Heart left ventricle (tissue), 16 donors: ENCODE data around the gene SPON2. TPM values are rescaled to one million over a fixed set of nuclear protein-coding genes. Genes with fewer than 3 reads are reported as not detected.

Experiments used
- ATAC-seq, 4 donors: fragments of 200-7000 bp; cut with Tn5 transposase; one replicate each; pipeline ENCODE4 v1.9.1; 2020 to 2022; ENCODE audit warnings: moderate library complexity in 4 of 4, mild to moderate bottlenecking in 3 of 4, moderate number of reproducible peaks in 1 of 4
- DNase-seq, 5 donors: peaks; one replicate each; pipeline ENCODE4 v3.0.0-alpha.2; 2020
- H3K27ac ChIP-seq, 12 donors: fragments of 200-600 bp; sonication (generic) in 4 of 12; one replicate each; pipeline versions ENCODE4 v1.5.0 to v1.8.0; 2016 to 2022; ENCODE audit warnings: mild to moderate bottlenecking in 2 of 12
- H3K27me3 ChIP-seq, 9 donors: fragments of 200-600 bp; sonication (generic) in 2 of 9; one replicate each; pipeline versions ENCODE4 v1.5.1 to v1.8.0; 2016 to 2022; ENCODE audit warnings: mild to moderate bottlenecking in 3 of 9
- H3K36me3 ChIP-seq, 9 donors: fragments of 200-600 bp; sonication (generic) in 2 of 9; one replicate each; pipeline versions ENCODE4 v1.5.0 to v1.8.0; 2018 to 2022; ENCODE audit warnings: mild to moderate bottlenecking in 2 of 9
- H3K4me1 ChIP-seq, 12 donors: fragments of 200-600 bp; sonication (generic) in 4 of 12; one replicate each; pipeline versions ENCODE4 v1.5.0 to v1.8.0; 2016 to 2022; ENCODE audit warnings: mild to moderate bottlenecking in 3 of 12
- H3K4me3 ChIP-seq, 12 donors: fragments of 200-600 bp; sonication (generic) in 4 of 12; one replicate each; pipeline versions ENCODE4 v1.5.0 to v1.8.0; 2017 to 2022; ENCODE audit warnings: mild to moderate bottlenecking in 9 of 12, moderate library complexity in 4 of 12
- H3K9me3 ChIP-seq, 12 donors: fragments of 200-600 bp; sonication (generic) in 4 of 12; one replicate each; pipeline versions ENCODE4 v1.5.0 to v1.8.0; 2016 to 2022; ENCODE audit warnings: mild to moderate bottlenecking in 1 of 12
- CTCF ChIP-seq, 12 donors: fragments of 200-600 bp; sonication (generic) in 4 of 12; IDR thresholded peaks; one replicate each; pipeline versions ENCODE4 v1.5.0 to v1.8.0; 2018 to 2022; ENCODE audit warnings: antibody characterized with exemption in 12 of 12, mild to moderate bottlenecking in 5 of 12
- POLR2A ChIP-seq, 2 donors: fragments of 450-650 bp; IDR thresholded peaks; one replicate each; pipeline ENCODE4 v1.6.1; 2017; ENCODE audit warnings: antibody characterized with exemption in 2 of 2, mild to moderate bottlenecking in 2 of 2, moderate library complexity in 2 of 2
- WGBS, 4 donors: extraction: QIAGEN DNeasy Blood & Tissue Kit in 2 of 4; methylation state at CpG; one replicate each; pipeline versions ENCODE4 v1.1.5 to v1.1.7; 2013 to 2018; 5-methylcytosine and 5-hydroxymethylcytosine counted together
- intact Hi-C, 10 donors: fragments of 100-400 bp; cut with DNase I; formaldehyde crosslinking; loops; one replicate each; pipeline versions ENCODE4 v1.11.1 to v1.14.2; 2022
- polyA plus RNA-seq, 2 donors: library from polyadenylated mRNA; stranded (reverse); fragments of 200-250 nt; gene quantifications; one replicate each; pipeline ENCODE4 v1.2.3, GENCODE V29; 2013
- total RNA-seq, 9 donors: library from RNA; depleted of rRNA in 2 of 9; stranded (reverse); fragments of >200 nt in 2 of 9; fragmentation: NEBNext Ultra II Directional in 3 of 9; extraction: Animal tissue kit (Norgen Biotek cat#: 25700) in 3 of 9; gene quantifications; one replicate each; pipeline versions ENCODE4 v1.1.0 to v1.2.4, GENCODE V29; 2016 to 2023
- donor health status: ischemic (EF 13 %, LVEDD 7.1; RV severe dilation, severe dysfunction).
- donor health status: healthy with polysubstance abuse.
- donor health status: DM: no; HTN: yes; CAD: no.
- donor health status: DM: no; HTN: no; CAD: no.
- donor health status: ischemic (EF 25% LVEDD 6.9; RV normal size, moderate dysfunction).
- donor health status: ischemic (EF 25% LVEDD 5.7; RV mildly dilated, moderate dysfunction).
- donor health status: healthy.
- donor health status: DM: yes; HTN: yes; CAD: no.
- donor health status: ischemic (EF 35%, LVEDD 5.7; RV mildly dilated, moderate dysfunction).
- donor health status: nonischemic (EF 11% LVEDD 7.7; RV severe dilation, severe dysfunction).
- donor health status: DM: yes; HTN: yes; CAD: no.
- donor health status: PGD.
- donor health status: ischemic (EF 29% LVEDD 5.4; RV normal size, mild dysfunction).
- donor health status: nonischemic (EF 23%, LVEDD 6.1; RV moderate dilation, normal function).

SPON2 gene
- total and polyA plus RNA-seq, 11 donors, result 7.8 to 36.3 (median 13.7) TPM

GRCh38 chr4:1213336-1213995, 41.1 kb upstream of the SPON2 start:
- H3K9me3 ChIP-seq, result no peaks in the 10 kb centered on the region
- H3K4me1 ChIP-seq, result peaks cover 5 to 68% (median 44%) of the 10 kb centered on the region in 12 donors
- peaks cover 7 to 76% (median 59%) of the 10 kb centered on the region in 9 donors for H3K36me3 ChIP-seq
- no peak for TF ChIP-seq POLR2A (IDR thresholded peaks at IDR 0.05)
- TF ChIP-seq CTCF (IDR thresholded peaks at IDR 0.05), result no peak
- ATAC-seq, result no peak
- DNase-seq, result peak in 2 of 5 donors; percentile 27 to 57
- WGBS, 4 donors, result 85 to 98% (median 87%) methylated on average over 6 to 20 of the region's 20 CpGs
- no peak overlapping the region for H3K27ac ChIP-seq
- H3K27me3 ChIP-seq, result no peaks in the 10 kb centered on the region
- intact Hi-C loops, result loop anchor here in 4 of 10 donors (5.0 kb wide), 3 partner anchors 34 to 46 kb away; partner anchors contain the start of genes SPON2 (in 2 of the 4) and CTBP1 (in 1 of the 4)
- no peak overlapping the region for H3K4me3 ChIP-seq

GRCh38 chr4:1212546-1213335, 40.4 kb upstream of the SPON2 start:
- WGBS, 4 donors, result 87 to 94% (median 91%) methylated on average over 7 to 20 of the region's 20 CpGs
- intact Hi-C loops, result loop anchor here in 4 of 10 donors (5.0 kb wide), 3 partner anchors 35 to 45 kb away; partner anchors contain the start of genes SPON2 (in 2 of the 4) and CTBP1 (in 1 of the 4)
- H3K4me3 ChIP-seq, result no peak overlapping the region
- peaks cover 7 to 69% (median 58%) of the 10 kb centered on the region in 9 donors for H3K36me3 ChIP-seq
- ATAC-seq (no peak), DNase-seq (peak in 3 of 5 donors; percentile 19 to 57 (median 27))
- H3K27ac ChIP-seq, result peak overlapping the region in 2 of 12 donors; percentile 12 to 66
- H3K4me1 ChIP-seq, result peaks cover 5 to 75% (median 51%) of the 10 kb centered on the region in 12 donors
- TF ChIP-seq CTCF (IDR thresholded peaks at IDR 0.05) (no peak), POLR2A (IDR thresholded peaks at IDR 0.05) (no peak)
- H3K27me3 ChIP-seq, result no peaks in the 10 kb centered on the region
- H3K9me3 ChIP-seq, result no peaks in the 10 kb centered on the region

- ATAC-seq, result no peak
- H3K9me3 ChIP-seq, result no peaks in the 10 kb centered on the region
- DNase-seq, result peak in 3 of 5 donors; percentile 17 to 59 (median 40)
- no peak overlapping the region for H3K4me3 ChIP-seq
- TF ChIP-seq POLR2A (IDR thresholded peaks at IDR 0.05) (no peak), CTCF (IDR thresholded peaks at IDR 0.05) (no peak)
- WGBS, 4 donors, result 84 to 88% (median 87%) methylated on average over 16 to 34 of the region's 34 CpGs
- H3K27ac ChIP-seq, result peak overlapping the region in 2 of 12 donors; percentile 12 to 66
- H3K27me3 ChIP-seq, result no peaks in the 10 kb centered on the region
- H3K36me3 ChIP-seq, result peaks cover 7 to 62% (median 54%) of the 10 kb centered on the region in 9 donors
- intact Hi-C loops, result loop anchor here in 4 of 10 donors (5.0 kb wide), 3 partner anchors 35 to 45 kb away; partner anchors contain the start of genes SPON2 (in 2 of the 4) and CTBP1 (in 1 of the 4)
- peaks cover 5 to 75% (median 50%) of the 10 kb centered on the region in 12 donors for H3K4me1 ChIP-seq
Measured at GRCh38 chr4:1211891-1212545, 39.6 kb upstream of the SPON2 start.
